Caco-2 (cell line): Measurements from ENCODE around the gene RASSF7. TPM values are rescaled to one million over a fixed set of nuclear protein-coding genes. Genes with fewer than 3 reads are reported as not detected.
A peak's percentile ranks its signal among the peaks of the same experiment; 100 is the strongest.

ENCODE experiments used
- BruUV-seq: library from RNA; stranded (reverse); fragments of 400-500 nt; replicated peaks from 2 replicates; lab custom pipeline; 2021; lab: Mats Ljungman, UMichigan
- CTCF ChIA-PET: fragments of 300-600 bp; sonication (Branson Sonifier 250); formaldehyde crosslinking; loops from one replicate; lab custom pipeline; 2022; ENCODE audit warnings: antibody characterized with exemption; lab: Charles Lee
- POLR2A ChIA-PET: fragments of 300-600 bp; sonication (Branson Sonifier 250); formaldehyde crosslinking; loops from one replicate; lab custom pipeline; 2022; ENCODE audit warnings: antibody characterized with exemption; lab: Charles Lee
- DNase-seq, 2 experiments: peaks; one replicate each; pipeline versions ENCODE4 v3.0.0 to v3.0.0-alpha.2; 2020 to 2022
- H3K27me3 ChIP-seq: replicated peaks from 2 replicates; pipeline ENCODE4 v1.6.0; 2011; ENCODE audit warnings: low read length; ENCODE audit not compliant: control insufficient read depth, insufficient read depth
- H3K36me3 ChIP-seq: 2 replicates; pipeline ENCODE4 v1.5.1; 2011; ENCODE audit warnings: low read length; ENCODE audit not compliant: control insufficient read depth, insufficient read depth
- H3K4me1 ChIP-seq: fragments of 250-450 bp; sonication (Bioruptor Pico); 2 replicates; pipeline ENCODE4 v1.5.1; 2020; ENCODE audit warnings: mild to moderate bottlenecking
- H3K4me3 ChIP-seq: 2 replicates; pipeline ENCODE4 v1.5.1; 2011; ENCODE audit warnings: low read depth, mild to moderate bottlenecking, control low read depth, low read length
- H3K9me3 ChIP-seq: fragments of 250-450 bp; sonication (Bioruptor Pico); 2 replicates; pipeline ENCODE4 v1.5.1; 2020; ENCODE audit warnings: mild to moderate bottlenecking, moderate library complexity
- H3K27ac Mint-ChIP-seq: one replicate; pipeline ENCODE4 v1.8.0; 2022; ENCODE audit warnings: mixed read lengths; ENCODE audit not compliant: unreplicated experiment
- H3K27me3 Mint-ChIP-seq: one replicate; pipeline ENCODE4 v1.8.0; 2022; ENCODE audit warnings: mixed read lengths; ENCODE audit not compliant: insufficient read depth, unreplicated experiment
- H3K36me3 Mint-ChIP-seq: one replicate; pipeline ENCODE4 v1.8.0; 2022; ENCODE audit warnings: mild to moderate bottlenecking, mixed read lengths; ENCODE audit not compliant: insufficient read depth, unreplicated experiment
- H3K4me1 Mint-ChIP-seq: one replicate; pipeline ENCODE4 v1.8.0; 2022; ENCODE audit warnings: low read depth, mixed read lengths; ENCODE audit not compliant: unreplicated experiment
- H3K4me3 Mint-ChIP-seq: one replicate; pipeline ENCODE4 v1.8.0; 2022; ENCODE audit warnings: mild to moderate bottlenecking, moderate library complexity, mixed read lengths; ENCODE audit not compliant: unreplicated experiment
- H3K9me3 Mint-ChIP-seq: one replicate; pipeline ENCODE4 v1.8.0; 2022; ENCODE audit warnings: mixed read lengths; ENCODE audit not compliant: unreplicated experiment
- CTCF ChIP-seq, 2 experiments: fragments of 200-600 bp in 1 of 2; IDR thresholded peaks; 1 replicate in 1 of 2; 2 replicates in 1 of 2; pipeline versions ENCODE4 v1.5.1 to v1.8.0; 2011 to 2022; ENCODE audit warnings: antibody characterized with exemption in 1 of 2, control low read depth in 1 of 2, inconsistent platforms in 1 of 2, low read depth in 1 of 2, low read length in 1 of 2, mild to moderate bottlenecking in 1 of 2, moderate library complexity in 1 of 2; ENCODE audit not compliant: insufficient read depth in 1 of 2, severe bottlenecking in 1 of 2, unreplicated experiment in 1 of 2
- intact Hi-C: fragments of 100-400 bp; cut with micrococcal nuclease; formaldehyde crosslinking; loops from one replicate; pipeline ENCODE4 v1.10.0; 2022; ENCODE audit not compliant: unreplicated experiment
- total RNA-seq: library from RNA; stranded (reverse); gene quantifications from 2 replicates; pipeline ENCODE4 v1.2.3, GENCODE V29; 2022

The RASSF7 gene
- total RNA-seq, 1 experiment from 2014 or later = 65.5 TPM

- peak in 1 of 2 experiments; percentile 35 for DNase-seq
- CTCF ChIA-PET = no interaction called here
- peaks cover 9% of the 10 kb centered on the region; the same call in 1 of the 2 replicates for H3K4me1 ChIP-seq
- no peak for TF ChIP-seq CTCF (IDR thresholded peaks at IDR 0.05; ENCODE audit: insufficient read depth in 1 of 2, low read depth in 1 of 2, low read length in 1 of 2, severe bottlenecking in 1 of 2, unreplicated experiment in 1 of 2)
- intact Hi-C loops = no loop called here
- no peak overlapping the region for H3K4me3 Mint-ChIP-seq
- no peaks in the 10 kb centered on the region for H3K27me3 Mint-ChIP-seq
- POLR2A ChIA-PET = no interaction called here
- H3K36me3 ChIP-seq = no peaks in the 10 kb centered on the region
- H3K27ac Mint-ChIP-seq = no peak overlapping the region
- H3K9me3 Mint-ChIP-seq = no peaks in the 10 kb centered on the region
- no TSS peak for BruUV-seq
- H3K4me1 Mint-ChIP-seq = no peaks in the 10 kb centered on the region
- H3K27me3 ChIP-seq = no peaks in the 10 kb centered on the region
- no peaks in the 10 kb centered on the region for H3K9me3 ChIP-seq
- H3K36me3 Mint-ChIP-seq = peaks cover 16% of the 10 kb centered on the region
- no peak overlapping the region for H3K4me3 ChIP-seq
These were observed 19.3 kb upstream of the RASSF7 start for GRCh38 chr11:541433-541885.

DNA sequence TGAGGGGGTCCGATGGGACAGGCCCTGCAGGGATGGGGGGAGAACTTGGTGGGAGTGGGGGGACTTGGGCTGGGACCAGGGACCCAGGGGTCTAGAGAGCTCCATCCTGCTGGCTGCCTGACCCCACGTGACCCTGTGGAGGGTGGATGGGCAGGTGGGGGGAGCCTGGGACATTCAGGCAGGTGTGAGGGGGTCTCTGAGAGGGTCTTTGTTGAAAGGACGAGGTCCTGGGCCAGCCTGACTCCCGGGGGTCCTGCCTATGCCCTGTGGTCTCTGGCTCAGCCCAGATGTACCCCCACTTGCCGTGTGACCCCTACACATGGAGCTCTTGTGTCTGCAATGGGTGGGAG, 16.0 kb upstream of the RASSF7 start:
- Mint-ChIP-seq H3K27me3 (no peaks in the 10 kb centered on the region), H3K9me3 (no peaks in the 10 kb centered on the region), H3K36me3 (no peaks in the 10 kb centered on the region), H3K4me1 (no peaks in the 10 kb centered on the region), H3K27ac (no peak overlapping the region), H3K4me3 (no peak overlapping the region)
- H3K4me3 ChIP-seq = no peak overlapping the region
- no peaks in the 10 kb centered on the region for H3K27me3 ChIP-seq
- DNase-seq = no peak
- H3K36me3 ChIP-seq = no peaks in the 10 kb centered on the region
- no peak for TF ChIP-seq CTCF (IDR thresholded peaks at IDR 0.05; ENCODE audit: insufficient read depth in 1 of 2, low read depth in 1 of 2, low read length in 1 of 2, severe bottlenecking in 1 of 2, unreplicated experiment in 1 of 2)
- BruUV-seq = no TSS peak
- POLR2A ChIA-PET = no interaction called here
- H3K4me1 ChIP-seq = no peaks in the 10 kb centered on the region
- H3K9me3 ChIP-seq = no peaks in the 10 kb centered on the region
- intact Hi-C loops = no loop called here
- CTCF ChIA-PET = interaction anchor here (0.5 to 0.7 kb wide), 2 partner anchors 181 to 217 kb away, joined by 3 read pairs; no protein-coding TSS in a partner anchor

DNA sequence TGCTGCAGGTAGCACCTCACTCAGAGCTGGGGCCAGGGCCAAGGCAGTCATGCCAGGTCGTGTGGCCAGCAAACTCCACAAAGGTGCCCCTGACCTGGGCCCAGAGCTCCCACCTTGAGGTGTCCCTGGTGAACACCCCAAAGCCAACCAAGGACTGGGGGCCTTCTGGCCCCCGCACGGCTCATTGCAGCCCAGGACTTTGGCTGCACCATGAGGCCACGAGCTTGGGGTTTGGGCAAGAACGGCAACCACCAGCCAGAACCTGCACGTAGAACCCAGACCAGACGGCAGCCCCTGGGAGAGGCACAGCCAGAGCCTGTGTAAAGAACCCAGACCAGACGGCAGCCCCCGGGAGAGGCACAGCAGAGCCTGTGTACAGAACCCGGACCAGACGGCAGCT, 15.6 kb upstream of the RASSF7 start:
- Histone ChIP-seq H3K36me3 (no peaks in the 10 kb centered on the region), H3K4me1 (no peaks in the 10 kb centered on the region), H3K9me3 (no peaks in the 10 kb centered on the region), H3K4me3 (no peak overlapping the region), H3K27me3 (no peaks in the 10 kb centered on the region)
- Mint-ChIP-seq H3K27me3 (no peaks in the 10 kb centered on the region), H3K4me1 (no peaks in the 10 kb centered on the region), H3K9me3 (no peaks in the 10 kb centered on the region), H3K4me3 (no peak overlapping the region), H3K27ac (no peak overlapping the region), H3K36me3 (no peaks in the 10 kb centered on the region)
- DNase-seq = no peak
- POLR2A ChIA-PET = no interaction called here
- no peak for TF ChIP-seq CTCF (IDR thresholded peaks at IDR 0.05; ENCODE audit: insufficient read depth in 1 of 2, low read depth in 1 of 2, low read length in 1 of 2, severe bottlenecking in 1 of 2, unreplicated experiment in 1 of 2)
- CTCF ChIA-PET = interaction anchor here (0.5 to 0.7 kb wide), 2 partner anchors 181 to 217 kb away, joined by 3 read pairs; no protein-coding TSS in a partner anchor
- BruUV-seq = no TSS peak
- intact Hi-C loops = no loop called here
